CD14-positive monocyte (primary cell): ENCODE data around the gene OLFM1. TPM values are rescaled to one million over a fixed set of nuclear protein-coding genes. Genes with fewer than 3 reads are reported as not detected.

Experiments used
- DNase-seq, 3 donors: peaks; one replicate each; pipeline ENCODE4 v3.0.0-alpha.2; 2011 to 2022
- H2AFZ ChIP-seq: 2 replicates; pipeline ENCODE4 v1.6.0; 2012; ENCODE audit warnings: mild to moderate bottlenecking, low read depth, low read length, inconsistent platforms; ENCODE audit not compliant: insufficient read depth, poor library complexity, severe bottlenecking
- H3K27ac ChIP-seq, 2 donors: 1 replicate in 1 of 2; 2 replicates in 1 of 2; pipeline ENCODE4 v1.5.1; 2012 to 2013; ENCODE audit warnings: low read length in 2 of 2, control low read depth in 1 of 2, inconsistent platforms in 1 of 2, low read depth in 1 of 2, mild to moderate bottlenecking in 1 of 2
- H3K27me3 ChIP-seq, 2 donors: one replicate each; pipeline versions ENCODE4 v1.6.0 to v1.6.1; 2011 to 2013; ENCODE audit warnings: low read length in 2 of 2; ENCODE audit not compliant: control insufficient read depth in 2 of 2, insufficient read depth in 2 of 2
- H3K36me3 ChIP-seq, 2 donors: replicated peaks in 1 of 2; 1 replicate in 1 of 2; 2 replicates in 1 of 2; pipeline versions ENCODE4 v1.5.1 to v1.6.1; 2012 to 2013; ENCODE audit warnings: low read length in 2 of 2, control low read depth in 1 of 2, inconsistent platforms in 1 of 2, mild to moderate bottlenecking in 1 of 2; ENCODE audit not compliant: insufficient read depth in 2 of 2, control insufficient read depth in 1 of 2
- H3K4me1 ChIP-seq, 2 donors: 1 replicate in 1 of 2; 2 replicates in 1 of 2; pipeline versions ENCODE4 v1.5.1 to v1.6.1; 2012 to 2013; ENCODE audit warnings: low read length in 2 of 2, control low read depth in 1 of 2, inconsistent platforms in 1 of 2, mild to moderate bottlenecking in 1 of 2, moderate library complexity in 1 of 2; ENCODE audit not compliant: insufficient read depth in 2 of 2, control insufficient read depth in 1 of 2
- H3K4me2 ChIP-seq: replicated peaks from 2 replicates; pipeline ENCODE3; 2012; ENCODE audit warnings: low read length, moderate library complexity, mild to moderate bottlenecking; ENCODE audit not compliant: poor library complexity, severe bottlenecking; ENCODE audit errors: extremely low read depth
- H3K4me3 ChIP-seq, 3 experiments: fragments of 200-600 bp in 1 of 3; sonication (generic) in 1 of 3; replicated peaks in 1 of 3; 1 replicate in 2 of 3; 2 replicates in 1 of 3; pipeline ENCODE4 v1.5.1; 2011 to 2013; ENCODE audit warnings: low read length in 3 of 3, mild to moderate bottlenecking in 3 of 3, control low read depth in 2 of 3, low read depth in 2 of 3, inconsistent platforms in 1 of 3, moderate library complexity in 1 of 3
- H3K79me2 ChIP-seq: 2 replicates; pipeline ENCODE4 v1.6.0; 2012; ENCODE audit warnings: mild to moderate bottlenecking, control low read depth, inconsistent platforms, low read length, moderate library complexity; ENCODE audit not compliant: insufficient read depth
- H3K9ac ChIP-seq: 2 replicates; pipeline ENCODE4 v1.6.0; 2017; ENCODE audit warnings: low read length, mild to moderate bottlenecking; ENCODE audit not compliant: insufficient read depth, poor library complexity, severe bottlenecking
- H3K9me3 ChIP-seq, 2 donors: replicated peaks in 1 of 2; 1 replicate in 1 of 2; 2 replicates in 1 of 2; pipeline versions ENCODE4 v1.5.1 to v1.6.1; 2012 to 2013; ENCODE audit warnings: low read length in 2 of 2, control low read depth in 1 of 2; ENCODE audit not compliant: control insufficient read depth in 1 of 2, insufficient read depth in 1 of 2
- H4K20me1 ChIP-seq: 2 replicates; pipeline ENCODE4 v1.6.0; 2012; ENCODE audit warnings: mild to moderate bottlenecking, low read length, control low read depth, moderate library complexity; ENCODE audit not compliant: insufficient read depth
- H3K27ac Mint-ChIP-seq, 7 donors: one replicate each; pipeline ENCODE4 v1.8.0; 2020; ENCODE audit warnings: mild to moderate bottlenecking in 7 of 7, mixed read lengths in 7 of 7, moderate library complexity in 6 of 7, inconsistent platforms in 2 of 7
- H3K27me3 Mint-ChIP-seq, 3 donors: one replicate each; pipeline ENCODE4 v1.8.0; 2021 to 2022; ENCODE audit warnings: low read depth in 3 of 3, mild to moderate bottlenecking in 3 of 3, mixed read lengths in 3 of 3, moderate library complexity in 3 of 3, inconsistent platforms in 1 of 3
- H3K36me3 Mint-ChIP-seq, 2 donors: one replicate each; pipeline ENCODE4 v1.8.0; 2020; ENCODE audit warnings: mixed read lengths in 2 of 2, inconsistent platforms in 1 of 2, mild to moderate bottlenecking in 1 of 2
- H3K4me1 Mint-ChIP-seq: one replicate; pipeline ENCODE4 v1.8.0; 2020; ENCODE audit warnings: mild to moderate bottlenecking, mixed read lengths
- H3K4me3 Mint-ChIP-seq, 2 donors: one replicate each; pipeline ENCODE4 v1.8.0; 2020; ENCODE audit warnings: mild to moderate bottlenecking in 2 of 2, mixed read lengths in 2 of 2, moderate library complexity in 1 of 2
- H3K9me3 Mint-ChIP-seq, 7 donors: one replicate each; pipeline ENCODE4 v1.8.0; 2020 to 2022; ENCODE audit warnings: mixed read lengths in 7 of 7, mild to moderate bottlenecking in 6 of 7, moderate library complexity in 6 of 7, inconsistent platforms in 2 of 7
- WGBS: methylation state at CpG from one replicate; pipeline ENCODE4 v1.1.5; 2013; ENCODE audit warnings: missing lambda C conversion rate; ENCODE audit not compliant: insufficient coverage; 5-methylcytosine and 5-hydroxymethylcytosine counted together
- intact Hi-C, 2 donors: fragments of 100-400 bp; cut with micrococcal nuclease; formaldehyde crosslinking; loops; one replicate each; pipeline versions ENCODE4 v1.15.0 to v1.15.1; 2023
- polyA plus RNA-seq, 3 donors: library from polyadenylated mRNA; depleted of rRNA in 1 of 3; unstranded in 2 of 3; stranded (reverse) in 1 of 3; fragments of 300-500 nt in 2 of 3; fragments of >200 nt in 1 of 3; fragmentation: Illumina TruSeq in 2 of 3; gene quantifications; 1 replicate in 2 of 3; 2 replicates in 1 of 3; pipeline ENCODE4 v1.2.3, GENCODE V29; 2012 to 2021
- TF ChIP-seq, protein P1 (sequence below): fragments of 200-600 bp; IDR thresholded peaks from one replicate; pipeline ENCODE4 v1.8.0; 2022; ENCODE audit warnings: antibody characterized with exemption, mild to moderate bottlenecking

Gene OLFM1
- polyA plus RNA-seq, 3 donors = 7.6 to 10.9 (median 9.4) TPM

- intact Hi-C loops = no loop called here
- peaks cover 26 to 48% of the 10 kb centered on the region in 2 donors for H3K27me3 ChIP-seq
- no peak for DNase-seq
Measured at GRCh38 chr9:135090547-135090946, 3.1 kb downstream of the OLFM1 start.

DNA sequence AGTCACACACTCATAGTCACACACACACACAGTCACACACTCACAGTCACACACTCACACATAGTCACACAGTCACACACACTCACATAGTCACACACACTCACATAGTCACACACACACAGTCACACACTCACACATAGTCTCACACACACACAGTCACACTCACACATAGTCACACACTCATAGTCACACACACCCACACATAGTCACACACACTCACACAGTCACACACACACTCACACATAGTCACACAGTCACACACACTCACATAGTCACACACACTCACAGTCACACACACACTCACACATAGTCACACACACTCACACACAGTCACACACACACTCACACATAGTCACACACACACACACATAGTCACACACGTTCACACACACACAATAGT lies 4.1 kb downstream of the OLFM1 start:
- Histone ChIP-seq H3K36me3 (peaks cover 0 to 2% of the 10 kb centered on the region in 2 donors), H3K27me3 (peaks cover 17 to 39% of the 10 kb centered on the region in 2 donors), H3K4me3 (no peak overlapping the region), H3K9ac (no peak overlapping the region), H3K27ac (no peak overlapping the region), H3K4me2 (no peak overlapping the region), H3K79me2 (no peaks in the 10 kb centered on the region), H3K9me3 (peaks cover 0 to 12% of the 10 kb centered on the region in 2 donors), H4K20me1 (peaks cover 30% of the 10 kb centered on the region), H3K4me1 (peaks cover 6 to 10% of the 10 kb centered on the region in 2 donors), H2AFZ (no peak overlapping the region)
- Mint-ChIP-seq H3K27me3 (peaks cover 38 to 54% (median 50%) of the 10 kb centered on the region in 3 donors), H3K4me1 (peaks cover under 1% of the 10 kb centered on the region), H3K36me3 (peaks cover 3% of the 10 kb centered on the region in 2 donors), H3K27ac (no peak overlapping the region), H3K9me3 (peaks cover 1 to 12% (median 4%) of the 10 kb centered on the region in 7 donors), H3K4me3 (peak overlapping the region in 1 of 2 donors; percentile 1)
- TF ChIP-seq, protein P1, sequence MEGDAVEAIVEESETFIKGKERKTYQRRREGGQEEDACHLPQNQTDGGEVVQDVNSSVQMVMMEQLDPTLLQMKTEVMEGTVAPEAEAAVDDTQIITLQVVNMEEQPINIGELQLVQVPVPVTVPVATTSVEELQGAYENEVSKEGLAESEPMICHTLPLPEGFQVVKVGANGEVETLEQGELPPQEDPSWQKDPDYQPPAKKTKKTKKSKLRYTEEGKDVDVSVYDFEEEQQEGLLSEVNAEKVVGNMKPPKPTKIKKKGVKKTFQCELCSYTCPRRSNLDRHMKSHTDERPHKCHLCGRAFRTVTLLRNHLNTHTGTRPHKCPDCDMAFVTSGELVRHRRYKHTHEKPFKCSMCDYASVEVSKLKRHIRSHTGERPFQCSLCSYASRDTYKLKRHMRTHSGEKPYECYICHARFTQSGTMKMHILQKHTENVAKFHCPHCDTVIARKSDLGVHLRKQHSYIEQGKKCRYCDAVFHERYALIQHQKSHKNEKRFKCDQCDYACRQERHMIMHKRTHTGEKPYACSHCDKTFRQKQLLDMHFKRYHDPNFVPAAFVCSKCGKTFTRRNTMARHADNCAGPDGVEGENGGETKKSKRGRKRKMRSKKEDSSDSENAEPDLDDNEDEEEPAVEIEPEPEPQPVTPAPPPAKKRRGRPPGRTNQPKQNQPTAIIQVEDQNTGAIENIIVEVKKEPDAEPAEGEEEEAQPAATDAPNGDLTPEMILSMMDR = no peak
- WGBS = no CpG with 5 or more reads among the region's 1 CpG
- intact Hi-C loops = no loop called here
- no peak for DNase-seq

More at GRCh38 chr9:135090547-135090946, 3.1 kb downstream of the OLFM1 start:
- Mint-ChIP-seq H3K4me1 (peaks cover 8% of the 10 kb centered on the region), H3K27ac (peak overlapping the region in 1 of 7 donors; percentile 3), H3K9me3 (peaks cover 4 to 19% (median 8%) of the 10 kb centered on the region in 7 donors), H3K27me3 (peaks cover 48 to 64% (median 58%) of the 10 kb centered on the region in 3 donors), H3K4me3 (peak overlapping the region in 1 of 2 donors; percentile 56), H3K36me3 (peaks cover 6 to 8% of the 10 kb centered on the region in 2 donors)
- H3K9me3 ChIP-seq = peaks cover 0 to 21% of the 10 kb centered on the region in 2 donors
- H3K9ac ChIP-seq = no peak overlapping the region
- peaks cover 10 to 13% of the 10 kb centered on the region in 2 donors for H3K4me1 ChIP-seq
- no peaks in the 10 kb centered on the region for H3K79me2 ChIP-seq
- H2AFZ ChIP-seq = no peak overlapping the region
- no peak overlapping the region for H3K4me2 ChIP-seq
- no peak overlapping the region for H3K27ac ChIP-seq
- TF ChIP-seq, protein P1 = no peak
- H3K4me3 ChIP-seq = no peak overlapping the region
- H4K20me1 ChIP-seq = peaks cover 26% of the 10 kb centered on the region
- H3K36me3 ChIP-seq = peaks cover 0 to 2% of the 10 kb centered on the region in 2 donors
- WGBS = 41% methylated on average over 4 of the region's 5 CpGs
